ENCODE data around the gene TMEM120B. TPM values are rescaled to one million over a fixed set of nuclear protein-coding genes. Genes with fewer than 3 reads are reported as not detected.

TMEM120B gene
- total RNA-seq, 1 experiment from 2014 or later, result 15.5 TPM

GRCh38 chr12:121701667-121702277, 10.8 kb upstream of the TMEM120B start:
- no peak for DNase-seq
- Histone ChIP-seq H3K4me1 (no peaks in the 10 kb centered on the region), H3K27me3 (replicated peaks; ENCODE audit: control insufficient read depth, insufficient read depth, low read length) (no peaks in the 10 kb centered on the region), H3K9me3 (no peaks in the 10 kb centered on the region), H3K36me3 (ENCODE audit: control insufficient read depth, insufficient read depth, low read length) (no peaks in the 10 kb centered on the region), H3K4me3 (ENCODE audit: low read depth, low read length) (no peak overlapping the region)
- H3K4me1 Mint-ChIP-seq (ENCODE audit: low read depth, unreplicated experiment), result no peaks in the 10 kb centered on the region
- BruUV-seq (replicated peaks), result no TSS peak
- H3K4me3 Mint-ChIP-seq (ENCODE audit: unreplicated experiment), result no peak overlapping the region
- no peak overlapping the region for H3K27ac Mint-ChIP-seq (ENCODE audit: unreplicated experiment)
- CTCF ChIA-PET, result interaction anchor here (0.6 to 1.1 kb wide), 4 partner anchors 8 to 181 kb away, joined by 3 to 4 read pairs (median 3); partner anchors contain the start of genes RHOF and TMEM120B
- no peak for TF ChIP-seq CTCF (IDR thresholded peaks at IDR 0.05; ENCODE audit: insufficient read depth in 1 of 2, low read depth in 1 of 2, low read length in 1 of 2, severe bottlenecking in 1 of 2, unreplicated experiment in 1 of 2)
- H3K36me3 Mint-ChIP-seq (ENCODE audit: insufficient read depth, unreplicated experiment), result no peaks in the 10 kb centered on the region
- intact Hi-C loops (cut with micrococcal nuclease; ENCODE audit: unreplicated experiment), result no loop called here
- no peaks in the 10 kb centered on the region for H3K9me3 Mint-ChIP-seq (ENCODE audit: unreplicated experiment)
- no peaks in the 10 kb centered on the region for H3K27me3 Mint-ChIP-seq (ENCODE audit: insufficient read depth, unreplicated experiment)
- POLR2A ChIA-PET, result no interaction called here

GRCh38 chr12:121702944-121703343, 9.6 kb upstream of the TMEM120B start:
- intact Hi-C loops (cut with micrococcal nuclease; ENCODE audit: unreplicated experiment), result no loop called here
- no peaks in the 10 kb centered on the region for H3K4me1 Mint-ChIP-seq (ENCODE audit: low read depth, unreplicated experiment)
- DNase-seq, result no peak
- Histone ChIP-seq H3K4me3 (ENCODE audit: low read depth, low read length) (no peak overlapping the region), H3K36me3 (ENCODE audit: control insufficient read depth, insufficient read depth, low read length) (no peaks in the 10 kb centered on the region), H3K9me3 (no peaks in the 10 kb centered on the region), H3K27me3 (replicated peaks; ENCODE audit: control insufficient read depth, insufficient read depth, low read length) (no peaks in the 10 kb centered on the region), H3K4me1 (no peaks in the 10 kb centered on the region)
- no peak overlapping the region for H3K27ac Mint-ChIP-seq (ENCODE audit: unreplicated experiment)
- no peak overlapping the region for H3K4me3 Mint-ChIP-seq (ENCODE audit: unreplicated experiment)
- POLR2A ChIA-PET, result no interaction called here
- H3K36me3 Mint-ChIP-seq (ENCODE audit: insufficient read depth, unreplicated experiment), result no peaks in the 10 kb centered on the region
- no peak for TF ChIP-seq CTCF (IDR thresholded peaks at IDR 0.05; ENCODE audit: insufficient read depth in 1 of 2, low read depth in 1 of 2, low read length in 1 of 2, severe bottlenecking in 1 of 2, unreplicated experiment in 1 of 2)
- no peaks in the 10 kb centered on the region for H3K9me3 Mint-ChIP-seq (ENCODE audit: unreplicated experiment)
- no TSS peak for BruUV-seq (replicated peaks)
- CTCF ChIA-PET, result no interaction called here
- no peaks in the 10 kb centered on the region for H3K27me3 Mint-ChIP-seq (ENCODE audit: insufficient read depth, unreplicated experiment)

- Mint-ChIP-seq H3K4me3 (ENCODE audit: unreplicated experiment) (no peak overlapping the region), H3K36me3 (ENCODE audit: insufficient read depth, unreplicated experiment) (peaks cover 8% of the 10 kb centered on the region), H3K27me3 (ENCODE audit: insufficient read depth, unreplicated experiment) (no peaks in the 10 kb centered on the region), H3K4me1 (ENCODE audit: low read depth, unreplicated experiment) (peaks cover 9% of the 10 kb centered on the region), H3K9me3 (ENCODE audit: unreplicated experiment) (no peaks in the 10 kb centered on the region), H3K27ac (ENCODE audit: unreplicated experiment) (no peak overlapping the region)
- ChIA-PET POLR2A (no interaction called here), CTCF (no interaction called here)
- peaks cover 18% of the 10 kb centered on the region for H3K4me1 ChIP-seq
- intact Hi-C loops (cut with micrococcal nuclease; ENCODE audit: unreplicated experiment), result no loop called here
- peaks cover 3% of the 10 kb centered on the region for H3K9me3 ChIP-seq
- no peaks in the 10 kb centered on the region for H3K36me3 ChIP-seq (ENCODE audit: control insufficient read depth, insufficient read depth, low read length)
- no peaks in the 10 kb centered on the region for H3K27me3 ChIP-seq (replicated peaks; ENCODE audit: control insufficient read depth, insufficient read depth, low read length)
- no peak for DNase-seq
- no TSS peak for BruUV-seq (replicated peaks)
- TF ChIP-seq CTCF (IDR thresholded peaks at IDR 0.05; ENCODE audit: insufficient read depth in 1 of 2, low read depth in 1 of 2, low read length in 1 of 2, severe bottlenecking in 1 of 2, unreplicated experiment in 1 of 2), result no peak
- H3K4me3 ChIP-seq (ENCODE audit: low read depth, low read length), result no peak overlapping the region
These were observed 7.0 kb upstream of the TMEM120B start for GRCh38 chr12:121705514-121705913.
